ENCODE data around the gene PI4K2B.

- TF ChIP-seq CTCF (conservative IDR thresholded peaks at IDR 0.05; ENCODE audit: low read depth, low read length) (no peak), EZH2 (IDR thresholded peaks at IDR 0.05; ENCODE audit: low read length, unreplicated experiment) (no peak), EZH2phosphoT487 (IDR thresholded peaks at IDR 0.05; ENCODE audit: borderline replicate concordance, low read length) (no peak)
Measured at GRCh38 chr4:25284466-25284865, 50.6 kb downstream of the PI4K2B start.
